Panc1 (cell line): ENCODE data around the gene FAM13A. TPM values are rescaled to one million over a fixed set of nuclear protein-coding genes. Genes with fewer than 3 reads are reported as not detected.

Source experiments
- ATAC-seq: fragments of 200-7000 bp; cut with Tn5 transposase; 2 replicates; pipeline ENCODE4 v1.9.1; 2020; ENCODE audit warnings: mild to moderate bottlenecking, moderate library complexity
- BruUV-seq: library from RNA; stranded (reverse); fragments of 400-500 nt; replicated peaks from 2 replicates; lab custom pipeline; 2021; lab: Mats Ljungman, UMichigan
- CTCF ChIA-PET: fragments of 300-600 bp; sonication (Branson Sonifier 250); formaldehyde crosslinking; loops from one replicate; lab custom pipeline; 2022; ENCODE audit warnings: antibody characterized with exemption; lab: Charles Lee
- POLR2A ChIA-PET: fragments of 300-600 bp; sonication (Branson Sonifier 250); formaldehyde crosslinking; loops from one replicate; lab custom pipeline; 2022; ENCODE audit warnings: antibody characterized with exemption; lab: Charles Lee
- DNase-seq: peaks from one replicate; pipeline ENCODE4 v3.0.0-alpha.2; 2010; ENCODE audit warnings: low read depth, low spot score
- H3K27ac ChIP-seq: 2 replicates; pipeline ENCODE4 v1.5.1; 2011; ENCODE audit warnings: mild to moderate bottlenecking, low read length, inconsistent platforms
- H3K27me3 ChIP-seq: fragments of 200-500 bp; sonication (Bioruptor generic); 2 replicates; pipeline ENCODE4 v1.6.0; 2014; ENCODE audit warnings: low read length, inconsistent platforms; ENCODE audit not compliant: control insufficient read depth, insufficient read depth
- H3K36me3 ChIP-seq: fragments of 200-500 bp; sonication (Bioruptor generic); 2 replicates; pipeline ENCODE4 v1.5.1; 2014; ENCODE audit warnings: inconsistent platforms, mild to moderate bottlenecking, low read length, moderate library complexity; ENCODE audit not compliant: control insufficient read depth, insufficient read depth
- H3K4me1 ChIP-seq: 2 replicates; pipeline ENCODE4 v1.5.1; 2011; ENCODE audit warnings: inconsistent platforms, mild to moderate bottlenecking, low read length, moderate library complexity; ENCODE audit not compliant: control insufficient read depth, insufficient read depth
- H3K4me3 ChIP-seq, 2 experiments: 2 replicates each; pipeline ENCODE4 v1.5.1; 2011 to 2012; ENCODE audit warnings: low read depth in 2 of 2, low read length in 2 of 2, mild to moderate bottlenecking in 2 of 2, inconsistent platforms in 1 of 2, moderate library complexity in 1 of 2
- H3K9me3 ChIP-seq: fragments of 200-500 bp; sonication (Bioruptor generic); 2 replicates; pipeline ENCODE4 v1.5.1; 2014; ENCODE audit warnings: low read depth, mild to moderate bottlenecking, inconsistent platforms, low read length, moderate library complexity; ENCODE audit not compliant: control insufficient read depth, insufficient read depth
- POLR2AphosphoS5 ChIP-seq: IDR thresholded peaks from 2 replicates; pipeline ENCODE4 v1.6.1; 2012; ENCODE audit warnings: mild to moderate bottlenecking, low read depth, low read length, moderate library complexity
- SIN3A ChIP-seq: IDR thresholded peaks from 2 replicates; pipeline ENCODE4 v1.6.1; 2012; ENCODE audit warnings: low read depth, mild to moderate bottlenecking, low read length, moderate library complexity, borderline replicate concordance; ENCODE audit not compliant: insufficient read depth
- TCF7L2 ChIP-seq: IDR thresholded peaks from 2 replicates; pipeline ENCODE4 v1.6.1; 2011; ENCODE audit warnings: mild to moderate bottlenecking, low read depth, low read length, inconsistent platforms
- in situ Hi-C: cut with HindIII; loops from 2 replicates; pipeline ENCODE4 v1.10.0; 2016; ENCODE audit warnings: low sequenced_read_pairs, low pct_unique_long_range_greater_than_20kb
- intact Hi-C: fragments of 100-400 bp; cut with micrococcal nuclease; formaldehyde crosslinking; loops from one replicate; pipeline ENCODE4 v1.10.0; 2022; ENCODE audit not compliant: unreplicated experiment
- total RNA-seq: library from RNA; stranded (reverse); gene quantifications from one replicate; pipeline ENCODE4 v1.2.1, GENCODE V29; 2021; ENCODE audit not compliant: unreplicated experiment
- TF ChIP-seq, protein P1 (sequence below): fragments of 450-650 bp; IDR thresholded peaks from 2 replicates; pipeline ENCODE4 v1.5.1; 2017; ENCODE audit warnings: mild to moderate bottlenecking
- TF ChIP-seq, protein P2 (sequence below), 2 experiments: IDR thresholded peaks; 2 replicates each; pipeline ENCODE4 v1.6.1; 2011 to 2012; ENCODE audit warnings: low read depth in 2 of 2, control low read depth in 1 of 2, low read length in 1 of 2, mild to moderate bottlenecking in 1 of 2, moderate library complexity in 1 of 2; ENCODE audit not compliant: insufficient read depth in 1 of 2

The FAM13A gene
- total RNA-seq, 1 experiment from 2014 or later = 5.8 TPM

DNA sequence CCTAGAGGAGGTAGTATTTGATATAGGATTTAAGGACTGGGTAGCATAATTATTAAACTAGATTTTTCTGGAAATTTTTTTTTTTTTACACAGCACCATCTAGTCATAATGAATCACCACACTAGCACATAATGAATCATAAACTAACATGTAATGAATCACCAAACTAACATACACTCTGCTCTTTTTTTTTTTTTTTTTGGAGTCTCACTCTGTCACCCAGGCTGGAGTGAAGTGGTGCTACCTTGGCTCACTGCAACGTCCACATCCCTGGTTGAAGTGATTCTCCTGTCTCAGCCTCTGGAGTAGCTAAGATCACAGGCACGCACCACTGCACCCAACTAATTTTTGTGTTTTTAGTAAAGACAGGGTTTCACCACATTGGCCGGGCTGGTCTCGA is 92.5 kb downstream of the FAM13A start:
- H3K27me3 ChIP-seq = no peaks in the 10 kb centered on the region
- in situ Hi-C loops = no loop called here
- BruUV-seq = no TSS peak
- no peaks in the 10 kb centered on the region for H3K9me3 ChIP-seq
- ATAC-seq = no peak
- no peak overlapping the region for H3K27ac ChIP-seq
- no peaks in the 10 kb centered on the region for H3K36me3 ChIP-seq
- no peak overlapping the region for H3K4me3 ChIP-seq
- TF ChIP-seq, protein P1, sequence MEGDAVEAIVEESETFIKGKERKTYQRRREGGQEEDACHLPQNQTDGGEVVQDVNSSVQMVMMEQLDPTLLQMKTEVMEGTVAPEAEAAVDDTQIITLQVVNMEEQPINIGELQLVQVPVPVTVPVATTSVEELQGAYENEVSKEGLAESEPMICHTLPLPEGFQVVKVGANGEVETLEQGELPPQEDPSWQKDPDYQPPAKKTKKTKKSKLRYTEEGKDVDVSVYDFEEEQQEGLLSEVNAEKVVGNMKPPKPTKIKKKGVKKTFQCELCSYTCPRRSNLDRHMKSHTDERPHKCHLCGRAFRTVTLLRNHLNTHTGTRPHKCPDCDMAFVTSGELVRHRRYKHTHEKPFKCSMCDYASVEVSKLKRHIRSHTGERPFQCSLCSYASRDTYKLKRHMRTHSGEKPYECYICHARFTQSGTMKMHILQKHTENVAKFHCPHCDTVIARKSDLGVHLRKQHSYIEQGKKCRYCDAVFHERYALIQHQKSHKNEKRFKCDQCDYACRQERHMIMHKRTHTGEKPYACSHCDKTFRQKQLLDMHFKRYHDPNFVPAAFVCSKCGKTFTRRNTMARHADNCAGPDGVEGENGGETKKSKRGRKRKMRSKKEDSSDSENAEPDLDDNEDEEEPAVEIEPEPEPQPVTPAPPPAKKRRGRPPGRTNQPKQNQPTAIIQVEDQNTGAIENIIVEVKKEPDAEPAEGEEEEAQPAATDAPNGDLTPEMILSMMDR = no peak
- TF ChIP-seq, protein P2, sequence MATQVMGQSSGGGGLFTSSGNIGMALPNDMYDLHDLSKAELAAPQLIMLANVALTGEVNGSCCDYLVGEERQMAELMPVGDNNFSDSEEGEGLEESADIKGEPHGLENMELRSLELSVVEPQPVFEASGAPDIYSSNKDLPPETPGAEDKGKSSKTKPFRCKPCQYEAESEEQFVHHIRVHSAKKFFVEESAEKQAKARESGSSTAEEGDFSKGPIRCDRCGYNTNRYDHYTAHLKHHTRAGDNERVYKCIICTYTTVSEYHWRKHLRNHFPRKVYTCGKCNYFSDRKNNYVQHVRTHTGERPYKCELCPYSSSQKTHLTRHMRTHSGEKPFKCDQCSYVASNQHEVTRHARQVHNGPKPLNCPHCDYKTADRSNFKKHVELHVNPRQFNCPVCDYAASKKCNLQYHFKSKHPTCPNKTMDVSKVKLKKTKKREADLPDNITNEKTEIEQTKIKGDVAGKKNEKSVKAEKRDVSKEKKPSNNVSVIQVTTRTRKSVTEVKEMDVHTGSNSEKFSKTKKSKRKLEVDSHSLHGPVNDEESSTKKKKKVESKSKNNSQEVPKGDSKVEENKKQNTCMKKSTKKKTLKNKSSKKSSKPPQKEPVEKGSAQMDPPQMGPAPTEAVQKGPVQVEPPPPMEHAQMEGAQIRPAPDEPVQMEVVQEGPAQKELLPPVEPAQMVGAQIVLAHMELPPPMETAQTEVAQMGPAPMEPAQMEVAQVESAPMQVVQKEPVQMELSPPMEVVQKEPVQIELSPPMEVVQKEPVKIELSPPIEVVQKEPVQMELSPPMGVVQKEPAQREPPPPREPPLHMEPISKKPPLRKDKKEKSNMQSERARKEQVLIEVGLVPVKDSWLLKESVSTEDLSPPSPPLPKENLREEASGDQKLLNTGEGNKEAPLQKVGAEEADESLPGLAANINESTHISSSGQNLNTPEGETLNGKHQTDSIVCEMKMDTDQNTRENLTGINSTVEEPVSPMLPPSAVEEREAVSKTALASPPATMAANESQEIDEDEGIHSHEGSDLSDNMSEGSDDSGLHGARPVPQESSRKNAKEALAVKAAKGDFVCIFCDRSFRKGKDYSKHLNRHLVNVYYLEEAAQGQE (IDR thresholded peaks at IDR 0.05; ENCODE audit: insufficient read depth in 1 of 2, low read depth in 2 of 2, low read length in 1 of 2) = no peak
- TF ChIP-seq TCF7L2 (no peak), POLR2AphosphoS5 (no peak), SIN3A (no peak)
- DNase-seq = no peak
- ChIA-PET POLR2A (no interaction called here), CTCF (no interaction called here)
- intact Hi-C loops = no loop called here
- H3K4me1 ChIP-seq = no peaks in the 10 kb centered on the region

DNA sequence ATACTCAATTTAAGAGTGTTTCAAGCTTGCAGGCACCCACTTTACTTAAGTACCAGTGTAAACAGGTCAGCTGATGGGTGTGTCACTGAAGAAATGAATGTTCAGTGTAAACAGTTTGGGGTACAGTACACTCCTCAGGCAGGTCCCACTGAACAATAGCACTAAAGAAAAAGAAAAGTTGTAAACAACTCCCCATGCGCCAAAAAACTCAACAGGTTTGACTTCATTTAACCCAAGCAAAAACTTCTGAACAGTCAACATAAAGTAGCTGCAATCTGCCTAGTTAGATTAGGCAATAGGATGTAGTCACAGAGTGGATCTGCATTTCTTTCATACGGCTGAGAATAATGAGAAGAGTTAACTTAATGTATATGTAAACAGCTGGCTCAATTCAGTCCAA is 93.2 kb downstream of the FAM13A start:
- in situ Hi-C loops (no loop called here), intact Hi-C loops (no loop called here)
- H3K27ac ChIP-seq = no peak overlapping the region
- no peak overlapping the region for H3K4me3 ChIP-seq
- ATAC-seq (no peak), DNase-seq (peak; percentile 32)
- POLR2A ChIA-PET = no interaction called here
- BruUV-seq = no TSS peak
- TF ChIP-seq, protein P1 = no peak
- TF ChIP-seq, protein P2 (IDR thresholded peaks at IDR 0.05; ENCODE audit: insufficient read depth in 1 of 2, low read depth in 2 of 2, low read length in 1 of 2) = no peak
- TF ChIP-seq TCF7L2 (no peak), SIN3A (no peak), POLR2AphosphoS5 (no peak)
- no peaks in the 10 kb centered on the region for H3K4me1 ChIP-seq
- H3K9me3 ChIP-seq = no peaks in the 10 kb centered on the region
- no peaks in the 10 kb centered on the region for H3K27me3 ChIP-seq
- CTCF ChIA-PET = interaction anchor here (0.6 kb wide), 1 partner anchor 100 kb away, joined by 6 read pairs; no protein-coding TSS in a partner anchor
- H3K36me3 ChIP-seq = no peaks in the 10 kb centered on the region
